ENCODE measurements around the gene SLC2A11.

GRCh38 chr22:23833017-23833751, 24.5 kb upstream of the SLC2A11 start:
- TF ChIP-seq CTCF (conservative IDR thresholded peaks at IDR 0.05) = no peak
- TF ChIP-seq EZH2 (IDR thresholded peaks at IDR 0.05; ENCODE audit: low read depth) = no peak
